HCT116 (cell line): ENCODE data around the gene CEP97. TPM values are rescaled to one million over a fixed set of nuclear protein-coding genes. Genes with fewer than 3 reads are reported as not detected.

ENCODE experiments used
- ATAC-seq: fragments of 200-7000 bp; cut with Tn5 transposase; 2 replicates; pipeline ENCODE4 v1.9.1; 2020; ENCODE audit warnings: mild to moderate bottlenecking, moderate library complexity
- BruUV-seq: library from RNA; stranded (reverse); fragments of 400-500 nt; replicated peaks from 2 replicates; lab custom pipeline; 2021; lab: Mats Ljungman, UMichigan
- CTCF ChIA-PET: fragments of 300-600 bp; sonication (Branson Sonifier 250); formaldehyde crosslinking; loops from one replicate; lab custom pipeline; 2021; ENCODE audit warnings: antibody characterized with exemption; lab: Charles Lee
- POLR2A ChIA-PET: fragments of 300-600, 350-600 bp; sonication (Branson Sonifier 250); formaldehyde crosslinking; loops from one replicate; lab custom pipeline; 2021; ENCODE audit warnings: antibody characterized with exemption; lab: Charles Lee
- RAD21 ChIA-PET, 2 experiments: fragments of 300-600 bp; sonication (Branson Sonifier 250); formaldehyde crosslinking; loops; one replicate each; lab custom pipeline; 2023; ENCODE audit warnings: low total read pairs in 2 of 2; ENCODE audit not compliant: uncharacterized antibody in 2 of 2, unreplicated experiment in 2 of 2, low non-redundant PET in 1 of 2; lab: Charles Lee
- DNase-seq: peaks from one replicate; pipeline ENCODE4 v3.0.0-alpha.2; 2010; ENCODE audit warnings: low read depth, low spot score
- H2AFZ ChIP-seq: fragments of 200-600 bp; shearing (Covaris generic), sonication (generic); 2 replicates; pipeline ENCODE4 v1.6.1; 2017; ENCODE audit warnings: low read depth, mixed run types, mixed read lengths, antibody characterized with exemption, low read length; ENCODE audit not compliant: poor library complexity, severe bottlenecking
- H3K27ac ChIP-seq: 2 replicates; pipeline ENCODE4 v1.5.1; 2012; ENCODE audit warnings: low read depth, low read length
- H3K27me3 ChIP-seq: fragments of 200-600 bp; sonication (generic); 2 replicates; pipeline ENCODE4 v1.6.1; 2016; ENCODE audit warnings: mixed run types, low read length, mixed read lengths; ENCODE audit not compliant: insufficient read depth
- H3K36me3 ChIP-seq, 2 experiments: fragments of 200-500 bp in 1 of 2; fragments of 200-600 bp in 1 of 2; sonication (Bioruptor generic) in 1 of 2; sonication (generic) in 1 of 2; 2 replicates each; pipeline versions ENCODE4 v1.5.1 to v1.6.1; 2014 to 2016; ENCODE audit warnings: low read length in 2 of 2, inconsistent platforms in 1 of 2, mixed read lengths in 1 of 2, mixed run types in 1 of 2; ENCODE audit not compliant: insufficient read depth in 2 of 2, control insufficient read depth in 1 of 2
- H3K4me1 ChIP-seq, 2 experiments: fragments of 200-600 bp in 1 of 2; sonication (generic) in 1 of 2; 2 replicates each; pipeline versions ENCODE4 v1.5.1 to v1.6.1; 2012 to 2017; ENCODE audit warnings: low read length in 2 of 2, inconsistent platforms in 1 of 2, mild to moderate bottlenecking in 1 of 2, mixed read lengths in 1 of 2, mixed run types in 1 of 2, moderate library complexity in 1 of 2; ENCODE audit not compliant: insufficient read depth in 2 of 2, control insufficient read depth in 1 of 2
- H3K4me2 ChIP-seq: fragments of 200-600 bp; sonication (generic); 2 replicates; pipeline ENCODE4 v1.6.1; 2017; ENCODE audit warnings: mixed run types, low read length, mixed read lengths
- H3K4me3 ChIP-seq, 2 experiments: fragments of 200-600 bp in 1 of 2; sonication (generic) in 1 of 2; replicated peaks in 1 of 2; 2 replicates each; pipeline ENCODE4 v1.5.1; 2011 to 2016; ENCODE audit warnings: low read length in 2 of 2, control low read depth in 1 of 2, low read depth in 1 of 2, mild to moderate bottlenecking in 1 of 2, mixed read lengths in 1 of 2, mixed run types in 1 of 2
- H3K79me2 ChIP-seq: fragments of 200-600 bp; sonication (generic); 2 replicates; pipeline ENCODE4 v1.6.1; 2017; ENCODE audit warnings: mild to moderate bottlenecking, mixed run types, low read length, moderate library complexity, mixed read lengths; ENCODE audit not compliant: insufficient read depth
- H3K9ac ChIP-seq: fragments of 200-600 bp; sonication (generic); 2 replicates; pipeline ENCODE4 v1.6.1; 2016; ENCODE audit warnings: low read length, mixed read lengths
- H3K9me2 ChIP-seq: fragments of 200-600 bp; sonication (generic), shearing (Covaris generic); 2 replicates; pipeline ENCODE4 v1.6.1; 2017; ENCODE audit warnings: mixed run types, mild to moderate bottlenecking, moderate library complexity; ENCODE audit not compliant: insufficient read depth
- H3K9me3 ChIP-seq, 2 experiments: fragments of 200-500 bp in 1 of 2; fragments of 200-600 bp in 1 of 2; sonication (Bioruptor generic) in 1 of 2; sonication (generic) in 1 of 2; 2 replicates each; pipeline ENCODE4 v1.6.1; 2014 to 2017; ENCODE audit warnings: low read length in 2 of 2, mixed read lengths in 2 of 2, inconsistent platforms in 1 of 2, low read depth in 1 of 2, mild to moderate bottlenecking in 1 of 2, mixed run types in 1 of 2, moderate library complexity in 1 of 2; ENCODE audit not compliant: control insufficient read depth in 1 of 2, insufficient read depth in 1 of 2
- H4K20me1 ChIP-seq: fragments of 200-600 bp; sonication (generic), shearing (Covaris generic); 2 replicates; pipeline ENCODE4 v1.6.1; 2017; ENCODE audit warnings: mixed run types, mild to moderate bottlenecking, moderate library complexity; ENCODE audit not compliant: insufficient read depth
- ATF3 ChIP-seq: IDR thresholded peaks from 2 replicates; pipeline ENCODE4 v1.6.1; 2012
- EGR1 ChIP-seq: IDR thresholded peaks from 2 replicates; pipeline ENCODE4 v1.6.1; 2012; ENCODE audit warnings: low read depth
- EZH2phosphoT487 ChIP-seq: fragments of 200-600 bp; IDR thresholded peaks from 2 replicates; pipeline ENCODE4 v1.6.1; 2018; ENCODE audit warnings: antibody characterized with exemption, borderline replicate concordance
- FOSL1 ChIP-seq: IDR thresholded peaks from 2 replicates; pipeline ENCODE4 v1.6.1; 2012; ENCODE audit warnings: low read depth
- JUND ChIP-seq: IDR thresholded peaks from 2 replicates; pipeline ENCODE4 v1.6.1; 2012
- POLR2A ChIP-seq: IDR thresholded peaks from 2 replicates; pipeline ENCODE4 v1.7.0; 2011; ENCODE audit warnings: borderline replicate concordance; ENCODE audit not compliant: insufficient read depth, insufficient read length; ENCODE audit errors: extremely low read depth
- POLR2AphosphoS5 ChIP-seq: IDR thresholded peaks from 2 replicates; pipeline ENCODE4 v1.6.1; 2011; ENCODE audit warnings: mild to moderate bottlenecking, low read depth, low read length, moderate library complexity
- RAD21 ChIP-seq: IDR thresholded peaks from 2 replicates; pipeline ENCODE4 v1.6.1; 2012; ENCODE audit warnings: low read depth, mild to moderate bottlenecking
- SP1 ChIP-seq: IDR thresholded peaks from 2 replicates; pipeline ENCODE4 v1.6.1; 2012; ENCODE audit warnings: low read depth
- SRF ChIP-seq: IDR thresholded peaks from 2 replicates; pipeline ENCODE4 v1.6.1; 2012; ENCODE audit warnings: low read depth
- TCF7L2 ChIP-seq: IDR thresholded peaks from 2 replicates; pipeline ENCODE4 v1.7.0; 2011; ENCODE audit warnings: borderline replicate concordance, inconsistent platforms; ENCODE audit not compliant: insufficient read depth, insufficient read length; ENCODE audit errors: extremely low read depth
- ZBTB33 ChIP-seq: IDR thresholded peaks from 2 replicates; pipeline ENCODE4 v1.6.1; 2011; ENCODE audit warnings: mild to moderate bottlenecking, low read length, moderate library complexity; ENCODE audit not compliant: insufficient replicate concordance; ENCODE audit errors: extremely low read depth
- ZNF274 ChIP-seq: fragments of 200-500 bp; sonication (Bioruptor generic); IDR thresholded peaks from 2 replicates; pipeline ENCODE4 v1.6.1; 2014; ENCODE audit warnings: mild to moderate bottlenecking, low read depth, low read length, inconsistent platforms
- intact Hi-C: fragments of 100-400 bp; cut with micrococcal nuclease; formaldehyde crosslinking; loops from 2 replicates; pipeline ENCODE4 v1.10.0; 2022
- total RNA-seq: library from RNA; stranded (reverse); gene quantifications from one replicate; pipeline ENCODE4 v1.2.1, GENCODE V29; 2021; ENCODE audit not compliant: unreplicated experiment

Gene CEP97
- total RNA-seq, 1 experiment from 2014 or later, result 15.7 TPM

- no peaks in the 10 kb centered on the region for H3K27me3 ChIP-seq
- H3K4me2 ChIP-seq, result no peak overlapping the region
- no peaks in the 10 kb centered on the region for H3K9me3 ChIP-seq
- no peaks in the 10 kb centered on the region for H3K9me2 ChIP-seq
- POLR2A ChIA-PET, result no interaction called here
- no peaks in the 10 kb centered on the region for H3K79me2 ChIP-seq
- BruUV-seq, result no TSS peak
- H3K36me3 ChIP-seq, result no peaks in the 10 kb centered on the region
- H2AFZ ChIP-seq, result no peak overlapping the region
- no peak for ATAC-seq
- H3K27ac ChIP-seq, result no peak overlapping the region
- TF ChIP-seq ZBTB33 (no peak), SRF (no peak), JUND (no peak), ATF3 (no peak), FOSL1 (no peak), TCF7L2 (no peak), POLR2AphosphoS5 (no peak), ZNF274 (no peak), RAD21 (no peak), EZH2phosphoT487 (no peak), SP1 (no peak), POLR2A (no peak), EGR1 (no peak)
- CTCF ChIA-PET, result no interaction called here
- no peak overlapping the region for H3K9ac ChIP-seq
- RAD21 ChIA-PET, result no interaction called here
- DNase-seq, result no peak
- no peaks in the 10 kb centered on the region for H4K20me1 ChIP-seq
- intact Hi-C loops, result no loop called here
- H3K4me1 ChIP-seq, result no peaks in the 10 kb centered on the region
- H3K4me3 ChIP-seq, result no peak overlapping the region
These were observed 71.8 kb downstream of the CEP97 start for GRCh38 chr3:101796077-101796680.
